Measurements from ENCODE around the gene TUBA3C. TPM values are rescaled to one million over a fixed set of nuclear protein-coding genes. Genes with fewer than 3 reads are reported as not detected.

Gene TUBA3C
- total RNA-seq, 1 experiment from 2014 or later, result not detected

DNA sequence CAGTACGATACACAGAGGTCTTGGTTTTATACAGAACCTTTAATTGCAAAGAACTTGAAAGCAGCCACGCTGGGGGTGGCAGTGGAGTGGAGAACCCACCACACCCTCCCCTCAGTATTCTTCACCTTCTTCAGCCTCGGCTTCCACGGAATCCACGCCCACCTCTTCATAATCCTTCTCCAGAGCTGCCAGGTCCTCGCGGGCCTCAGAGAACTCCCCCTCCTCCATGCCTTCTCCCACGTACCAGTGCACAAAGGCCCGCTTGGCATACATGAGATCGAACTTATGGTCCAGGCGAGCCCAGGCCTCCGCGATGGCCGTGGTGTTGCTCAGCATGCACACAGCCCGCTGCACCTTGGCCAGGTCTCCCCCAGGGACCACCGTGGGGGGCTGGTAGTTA lies 7.9 kb downstream of the TUBA3C start:
- no peaks in the 10 kb centered on the region for H3K27me3 ChIP-seq (replicated peaks; ENCODE audit: control insufficient read depth, insufficient read depth, low read length)
- H3K27ac Mint-ChIP-seq (ENCODE audit: unreplicated experiment), result no peak overlapping the region

DNA sequence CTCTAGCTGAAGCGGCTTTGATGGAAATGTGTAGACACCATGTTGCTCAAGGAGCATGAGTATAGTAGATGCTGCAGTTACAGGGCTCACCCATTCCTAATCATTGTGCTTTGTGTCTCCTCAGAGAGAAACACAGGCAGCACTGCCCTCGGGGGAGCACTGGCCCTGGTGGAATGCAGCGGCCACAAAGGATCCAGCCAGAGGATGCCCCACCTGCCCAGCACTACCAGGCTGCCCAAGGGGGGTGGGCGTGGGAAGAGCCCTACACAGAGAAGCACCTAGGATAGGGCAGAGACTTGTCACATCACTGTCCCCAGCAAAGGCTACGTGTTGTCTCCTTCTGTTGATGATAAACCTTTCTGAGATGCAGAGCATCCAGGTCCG lies 9.0 kb downstream of the TUBA3C start:
- POLR2A ChIA-PET, result no interaction called here
- Histone ChIP-seq H3K36me3 (ENCODE audit: control insufficient read depth, insufficient read depth, low read length) (no peaks in the 10 kb centered on the region), H3K4me3 (ENCODE audit: low read depth, low read length) (no peak overlapping the region), H3K9me3 (no peaks in the 10 kb centered on the region), H3K27me3 (replicated peaks; ENCODE audit: control insufficient read depth, insufficient read depth, low read length) (no peaks in the 10 kb centered on the region), H3K4me1 (no peaks in the 10 kb centered on the region)
- no peaks in the 10 kb centered on the region for H3K9me3 Mint-ChIP-seq (ENCODE audit: unreplicated experiment)
- no TSS peak for BruUV-seq (replicated peaks)
- H3K27me3 Mint-ChIP-seq (ENCODE audit: insufficient read depth, unreplicated experiment), result no peaks in the 10 kb centered on the region
- no peak overlapping the region for H3K4me3 Mint-ChIP-seq (ENCODE audit: unreplicated experiment)
- H3K27ac Mint-ChIP-seq (ENCODE audit: unreplicated experiment), result no peak overlapping the region
- CTCF ChIA-PET, result no interaction called here
- no peaks in the 10 kb centered on the region for H3K4me1 Mint-ChIP-seq (ENCODE audit: low read depth, unreplicated experiment)
- H3K36me3 Mint-ChIP-seq (ENCODE audit: insufficient read depth, unreplicated experiment), result no peaks in the 10 kb centered on the region
- no peak for DNase-seq
- TF ChIP-seq CTCF (IDR thresholded peaks at IDR 0.05; ENCODE audit: insufficient read depth in 1 of 2, low read depth in 1 of 2, low read length in 1 of 2, severe bottlenecking in 1 of 2, unreplicated experiment in 1 of 2), result no peak
- intact Hi-C loops (cut with micrococcal nuclease; ENCODE audit: unreplicated experiment), result no loop called here

More for the DNA sequence above, 7.9 kb downstream of the TUBA3C start:
- Mint-ChIP-seq H3K4me3 (ENCODE audit: unreplicated experiment) (no peak overlapping the region), H3K27me3 (ENCODE audit: insufficient read depth, unreplicated experiment) (no peaks in the 10 kb centered on the region), H3K36me3 (ENCODE audit: insufficient read depth, unreplicated experiment) (no peaks in the 10 kb centered on the region), H3K4me1 (ENCODE audit: low read depth, unreplicated experiment) (no peaks in the 10 kb centered on the region), H3K9me3 (ENCODE audit: unreplicated experiment) (no peaks in the 10 kb centered on the region)
- no peak for DNase-seq
- ChIA-PET POLR2A (no interaction called here), CTCF (no interaction called here)
- Histone ChIP-seq H3K4me1 (no peaks in the 10 kb centered on the region), H3K4me3 (ENCODE audit: low read depth, low read length) (no peak overlapping the region), H3K36me3 (ENCODE audit: control insufficient read depth, insufficient read depth, low read length) (no peaks in the 10 kb centered on the region), H3K9me3 (no peaks in the 10 kb centered on the region)
- intact Hi-C loops (cut with micrococcal nuclease; ENCODE audit: unreplicated experiment), result no loop called here
- BruUV-seq (replicated peaks), result no TSS peak
- TF ChIP-seq CTCF (IDR thresholded peaks at IDR 0.05; ENCODE audit: insufficient read depth in 1 of 2, low read depth in 1 of 2, low read length in 1 of 2, severe bottlenecking in 1 of 2, unreplicated experiment in 1 of 2), result no peak

- Mint-ChIP-seq H3K27ac (ENCODE audit: unreplicated experiment) (no peak overlapping the region), H3K9me3 (ENCODE audit: unreplicated experiment) (no peaks in the 10 kb centered on the region), H3K36me3 (ENCODE audit: insufficient read depth, unreplicated experiment) (no peaks in the 10 kb centered on the region), H3K4me1 (ENCODE audit: low read depth, unreplicated experiment) (no peaks in the 10 kb centered on the region), H3K27me3 (ENCODE audit: insufficient read depth, unreplicated experiment) (no peaks in the 10 kb centered on the region), H3K4me3 (ENCODE audit: unreplicated experiment) (no peak overlapping the region)
- Histone ChIP-seq H3K4me3 (ENCODE audit: low read depth, low read length) (no peak overlapping the region), H3K9me3 (no peaks in the 10 kb centered on the region), H3K27me3 (replicated peaks; ENCODE audit: control insufficient read depth, insufficient read depth, low read length) (no peaks in the 10 kb centered on the region), H3K36me3 (ENCODE audit: control insufficient read depth, insufficient read depth, low read length) (no peaks in the 10 kb centered on the region), H3K4me1 (no peaks in the 10 kb centered on the region)
- no peak for DNase-seq
- intact Hi-C loops (cut with micrococcal nuclease; ENCODE audit: unreplicated experiment), result no loop called here
- TF ChIP-seq CTCF (IDR thresholded peaks at IDR 0.05; ENCODE audit: insufficient read depth in 1 of 2, low read depth in 1 of 2, low read length in 1 of 2, severe bottlenecking in 1 of 2, unreplicated experiment in 1 of 2), result no peak
- ChIA-PET POLR2A (no interaction called here), CTCF (no interaction called here)
- no TSS peak for BruUV-seq (replicated peaks)
These were observed 9.5 kb downstream of the TUBA3C start for GRCh38 chr13:19172007-19172646.
